Loucy (cell line): Measurements from ENCODE around the gene ARHGAP31.

ENCODE experiments used
- H2AFZ ChIP-seq: fragments of 200-600 bp; sonication (generic); 2 replicates; pipeline ENCODE4 v1.6.0; 2016; ENCODE audit warnings: antibody characterized with exemption, mild to moderate bottlenecking, low read length, moderate library complexity
- H3F3A ChIP-seq: fragments of 200-600 bp; 2 replicates; pipeline ENCODE4 v1.6.0; 2016; ENCODE audit warnings: antibody characterized with exemption, low read depth, mild to moderate bottlenecking
- H3K27me3 ChIP-seq: fragments of 200-600 bp; sonication (generic); 2 replicates; pipeline ENCODE4 v1.6.1; 2014; ENCODE audit warnings: low read length, mild to moderate bottlenecking; ENCODE audit not compliant: insufficient read depth, poor library complexity, severe bottlenecking
- H3K36me3 ChIP-seq: fragments of 200-600 bp; sonication (generic); 2 replicates; pipeline ENCODE4 v1.6.1; 2016; ENCODE audit warnings: low read length; ENCODE audit not compliant: insufficient read depth
- H3K4me1 ChIP-seq: fragments of 200-600 bp; sonication (generic); 2 replicates; pipeline ENCODE4 v1.5.1; 2014; ENCODE audit warnings: low read length, mild to moderate bottlenecking; ENCODE audit not compliant: insufficient read depth, poor library complexity, severe bottlenecking
- H3K4me2 ChIP-seq: fragments of 200-600 bp; sonication (generic); 2 replicates; pipeline ENCODE4 v1.6.0; 2014; ENCODE audit warnings: antibody characterized with exemption, low read length, low read depth, mild to moderate bottlenecking; ENCODE audit not compliant: poor library complexity, severe bottlenecking
- H3K4me3 ChIP-seq: fragments of 200-600 bp; sonication (generic); 2 replicates; pipeline ENCODE4 v1.5.1; 2014; ENCODE audit warnings: low read length, mild to moderate bottlenecking, mixed read lengths; ENCODE audit not compliant: poor library complexity, severe bottlenecking
- H3K79me2 ChIP-seq: fragments of 200-600 bp; sonication (generic); 2 replicates; pipeline ENCODE4 v1.6.1; 2014; ENCODE audit warnings: low read length; ENCODE audit not compliant: insufficient read depth
- H3K9ac ChIP-seq: fragments of 200-600 bp; sonication (generic); 2 replicates; pipeline ENCODE4 v1.6.0; 2014; ENCODE audit warnings: mild to moderate bottlenecking, low read depth, low read length, moderate library complexity; ENCODE audit not compliant: poor library complexity, severe bottlenecking
- H3K9me2 ChIP-seq: fragments of 200-600 bp; sonication (generic); replicated peaks from 2 replicates; pipeline ENCODE4 v1.6.1; 2016; ENCODE audit warnings: low read depth, low read length, mixed read lengths
- H3K9me3 ChIP-seq: fragments of 200-600 bp; sonication (generic); 2 replicates; pipeline ENCODE4 v1.6.1; 2014; ENCODE audit warnings: mild to moderate bottlenecking, antibody characterized with exemption, low read length, low read depth; ENCODE audit not compliant: insufficient read depth
- H4K20me1 ChIP-seq: fragments of 200-600 bp; sonication (generic); 2 replicates; pipeline ENCODE4 v1.6.0; 2014; ENCODE audit warnings: antibody characterized with exemption, low read length, mild to moderate bottlenecking; ENCODE audit not compliant: insufficient read depth, poor library complexity, severe bottlenecking
- CTCF ChIP-seq: fragments of 200-600 bp; sonication (generic); conservative IDR thresholded peaks from 2 replicates; pipeline ENCODE4 v1.5.1; 2014; ENCODE audit warnings: mild to moderate bottlenecking, antibody characterized with exemption, low read length
- EZH2phosphoT487 ChIP-seq: fragments of 200-600 bp; IDR thresholded peaks from 2 replicates; pipeline ENCODE4 v1.6.1; 2018; ENCODE audit warnings: antibody characterized with exemption, mild to moderate bottlenecking, moderate library complexity, borderline replicate concordance

The ARHGAP31 gene

GRCh38 chr3:119340446-119340845 is 46.3 kb downstream of the ARHGAP31 start:
- Histone ChIP-seq H3K79me2 (no peaks in the 10 kb centered on the region), H3K9me3 (no peaks in the 10 kb centered on the region), H3F3A (no peaks in the 10 kb centered on the region), H2AFZ (no peak overlapping the region), H3K36me3 (no peaks in the 10 kb centered on the region), H3K4me1 (no peaks in the 10 kb centered on the region), H3K27me3 (no peaks in the 10 kb centered on the region), H3K9me2 (no peaks in the 10 kb centered on the region), H4K20me1 (no peaks in the 10 kb centered on the region), H3K9ac (no peak overlapping the region), H3K4me3 (no peak overlapping the region), H3K4me2 (no peak overlapping the region)
- TF ChIP-seq EZH2phosphoT487 (no peak), CTCF (no peak)

- Histone ChIP-seq H3K4me1 (no peaks in the 10 kb centered on the region), H3K9me2 (no peaks in the 10 kb centered on the region), H3F3A (no peaks in the 10 kb centered on the region), H4K20me1 (no peaks in the 10 kb centered on the region), H3K4me3 (no peak overlapping the region), H3K9ac (no peak overlapping the region), H3K9me3 (no peaks in the 10 kb centered on the region), H2AFZ (no peak overlapping the region), H3K79me2 (no peaks in the 10 kb centered on the region), H3K27me3 (no peaks in the 10 kb centered on the region), H3K4me2 (no peak overlapping the region), H3K36me3 (no peaks in the 10 kb centered on the region)
- TF ChIP-seq EZH2phosphoT487 (no peak), CTCF (no peak)
Observed at GRCh38 chr3:119342176-119342575, 48.0 kb downstream of the ARHGAP31 start.

- H3K4me3 ChIP-seq: no peak overlapping the region
- H3K4me1 ChIP-seq: no peaks in the 10 kb centered on the region
- no peak overlapping the region for H3K9ac ChIP-seq
- H3F3A ChIP-seq: no peaks in the 10 kb centered on the region
- H3K36me3 ChIP-seq: no peaks in the 10 kb centered on the region
- no peak overlapping the region for H3K4me2 ChIP-seq
- H3K9me3 ChIP-seq: no peaks in the 10 kb centered on the region
- no peak overlapping the region for H2AFZ ChIP-seq
- no peaks in the 10 kb centered on the region for H3K27me3 ChIP-seq
- no peaks in the 10 kb centered on the region for H3K9me2 ChIP-seq
- TF ChIP-seq EZH2phosphoT487 (no peak), CTCF (no peak)
- H4K20me1 ChIP-seq: no peaks in the 10 kb centered on the region
- no peaks in the 10 kb centered on the region for H3K79me2 ChIP-seq
Observed at GRCh38 chr3:119343719-119344118, 49.5 kb downstream of the ARHGAP31 start.
